NCI-H128 (cell line): Measurements from ENCODE around the gene CRYAA.

Experiments used
- DNase-seq: peaks from one replicate; lab custom pipeline; 2025; ENCODE audit not compliant: unreplicated experiment; lab: John Stamatoyannopoulos, UW

Gene CRYAA

GRCh38 chr21:43201491-43201890 is 32.7 kb downstream of the CRYAA start:
- DNase-seq = no peak

GRCh38 chr21:43203591-43203990 is 34.8 kb downstream of the CRYAA start:
- no peak for DNase-seq

- DNase-seq = no peak
Measured at GRCh38 chr21:43204638-43205037, 35.8 kb downstream of the CRYAA start.

- no peak for DNase-seq
Measured at GRCh38 chr21:43206231-43207042, 37.6 kb downstream of the CRYAA start.

- no peak for DNase-seq
Measured at GRCh38 chr21:43207043-43207315, 38.2 kb downstream of the CRYAA start.

- no peak for DNase-seq
Measured at GRCh38 chr21:43207868-43208267, 39.1 kb downstream of the CRYAA start.

GRCh38 chr21:43208561-43209332 is 39.9 kb downstream of the CRYAA start:
- no peak for DNase-seq

- DNase-seq = no peak
Measured at GRCh38 chr21:43209575-43210453, 41.0 kb downstream of the CRYAA start.

GRCh38 chr21:43210454-43211071 is 41.8 kb downstream of the CRYAA start:
- no peak for DNase-seq

GRCh38 chr21:43211072-43211759 is 42.4 kb downstream of the CRYAA start:
- DNase-seq = no peak

GRCh38 chr21:43211760-43212115 is 42.9 kb downstream of the CRYAA start:
- no peak for DNase-seq
